Trophoblast cell (in vitro differentiated cells and primary cell): ENCODE data around the gene LLGL2.
A peak's percentile ranks its signal among the peaks of the same experiment; 100 is the strongest.

Source experiments
- DNase-seq, 2 donors: peaks; one replicate each; pipeline ENCODE4 v3.0.0-alpha.2; 2016
- H2AFZ ChIP-seq: 2 replicates; pipeline ENCODE4 v1.6.1; 2013; ENCODE audit warnings: low read length, moderate library complexity, mild to moderate bottlenecking; ENCODE audit not compliant: insufficient read depth, poor library complexity
- H2AK5ac ChIP-seq: 2 replicates; pipeline ENCODE4 v1.6.1; 2013; ENCODE audit warnings: mild to moderate bottlenecking, low read length
- H2BK120ac ChIP-seq: 2 replicates; pipeline ENCODE4 v1.6.1; 2013; ENCODE audit warnings: low read length, mild to moderate bottlenecking, moderate library complexity; ENCODE audit not compliant: insufficient read depth, poor library complexity
- H2BK12ac ChIP-seq: 2 replicates; pipeline ENCODE4 v1.6.1; 2013; ENCODE audit warnings: mild to moderate bottlenecking, low read length, moderate library complexity
- H2BK5ac ChIP-seq: 2 replicates; pipeline ENCODE4 v1.6.1; 2013; ENCODE audit warnings: low read length, low read depth, moderate library complexity, mild to moderate bottlenecking; ENCODE audit not compliant: poor library complexity
- H3K14ac ChIP-seq: 2 replicates; pipeline ENCODE4 v1.6.1; 2013; ENCODE audit warnings: mild to moderate bottlenecking, low read length
- H3K18ac ChIP-seq: 2 replicates; pipeline ENCODE4 v1.6.1; 2013; ENCODE audit warnings: mild to moderate bottlenecking, low read length
- H3K23ac ChIP-seq: 2 replicates; pipeline ENCODE4 v1.6.1; 2013; ENCODE audit warnings: low read length
- H3K27ac ChIP-seq: 2 replicates; pipeline ENCODE4 v1.5.1; 2013; ENCODE audit warnings: low read depth, mild to moderate bottlenecking, inconsistent platforms, low read length, moderate library complexity
- H3K27me3 ChIP-seq: 2 replicates; pipeline ENCODE4 v1.6.1; 2013; ENCODE audit warnings: inconsistent platforms, mild to moderate bottlenecking, low read length, moderate library complexity; ENCODE audit not compliant: insufficient read depth
- H3K36me3 ChIP-seq, 2 experiments: 1 replicate in 1 of 2; 2 replicates in 1 of 2; pipeline ENCODE4 v1.6.1; 2013; ENCODE audit warnings: low read length in 2 of 2, mild to moderate bottlenecking in 2 of 2, moderate library complexity in 1 of 2; ENCODE audit not compliant: insufficient read depth in 2 of 2, control insufficient read depth in 1 of 2
- H3K4ac ChIP-seq: 2 replicates; pipeline ENCODE4 v1.6.1; 2013; ENCODE audit warnings: low read depth, mild to moderate bottlenecking, low read length, moderate library complexity
- H3K4me1 ChIP-seq, 2 experiments: 1 replicate in 1 of 2; 2 replicates in 1 of 2; pipeline ENCODE4 v1.6.1; 2013; ENCODE audit warnings: low read length in 2 of 2, mild to moderate bottlenecking in 2 of 2, moderate library complexity in 1 of 2; ENCODE audit not compliant: insufficient read depth in 2 of 2, control insufficient read depth in 1 of 2
- H3K4me2 ChIP-seq: 2 replicates; pipeline ENCODE4 v1.6.1; 2013; ENCODE audit warnings: inconsistent platforms, mild to moderate bottlenecking, low read length, moderate library complexity
- H3K4me3 ChIP-seq: 2 replicates; pipeline ENCODE4 v1.5.1; 2013; ENCODE audit warnings: mild to moderate bottlenecking, low read depth, low read length, inconsistent platforms
- H3K79me1 ChIP-seq: one replicate; pipeline ENCODE4 v1.6.1; 2013; ENCODE audit warnings: low read length
- H3K79me2 ChIP-seq: 2 replicates; pipeline ENCODE4 v1.6.1; 2013; ENCODE audit warnings: low read length, mild to moderate bottlenecking; ENCODE audit not compliant: control insufficient read depth, insufficient read depth, poor library complexity
- H3K9ac ChIP-seq: 2 replicates; pipeline ENCODE4 v1.6.1; 2013; ENCODE audit warnings: mild to moderate bottlenecking, low read length
- H3K9me3 ChIP-seq: 2 replicates; pipeline ENCODE4 v1.6.1; 2013; ENCODE audit warnings: low read depth, mild to moderate bottlenecking, control low read depth, inconsistent platforms, low read length; ENCODE audit not compliant: insufficient read depth
- H4K12ac ChIP-seq: 2 replicates; pipeline ENCODE4 v1.6.1; 2013; ENCODE audit warnings: low read depth, mild to moderate bottlenecking, low read length, moderate library complexity
- H4K8ac ChIP-seq: 2 replicates; pipeline ENCODE4 v1.6.1; 2013; ENCODE audit warnings: low read depth, mild to moderate bottlenecking, low read length, moderate library complexity
- H4K91ac ChIP-seq: one replicate; pipeline ENCODE4 v1.6.1; 2013; ENCODE audit warnings: low read depth, mild to moderate bottlenecking, low read length, moderate library complexity
- WGBS: extraction: QIAGEN DNeasy Blood & Tissue Kit; methylation state at CpG from one replicate; pipeline ENCODE4 v1.1.7; 2013; ENCODE audit warnings: missing lambda C conversion rate; ENCODE audit not compliant: insufficient read length, insufficient coverage; ENCODE audit errors: extremely low coverage; 5-methylcytosine and 5-hydroxymethylcytosine counted together

LLGL2 gene

GRCh38 chr17:75550139-75550465 lies 24.6 kb downstream of the LLGL2 start:
- Histone ChIP-seq H3K27me3 (no peaks in the 10 kb centered on the region), H3K9ac (no peak overlapping the region), H3K79me1 (peaks cover 17% of the 10 kb centered on the region), H2BK5ac (peak overlapping the region; percentile 40), H3K27ac (peak overlapping the region; percentile 55), H2AFZ (no peak overlapping the region), H4K12ac (no peak overlapping the region), H4K8ac (no peak overlapping the region), H3K79me2 (no peaks in the 10 kb centered on the region), H2BK12ac (peak overlapping the region; percentile 26), H4K91ac (peak overlapping the region; percentile 64), H3K36me3 (peaks cover 0 to 2% of the 10 kb centered on the region in 2 experiments), H3K4ac (no peak overlapping the region), H3K4me3 (no peak overlapping the region), H2AK5ac (no peak overlapping the region), H3K4me2 (peak overlapping the region; percentile 0), H3K4me1 (peaks cover 30 to 49% of the 10 kb centered on the region in 2 experiments), H3K14ac (no peak overlapping the region), H2BK120ac (no peak overlapping the region), H3K18ac (no peak overlapping the region), H3K9me3 (no peaks in the 10 kb centered on the region), H3K23ac (no peak overlapping the region)
- no peak for DNase-seq
- no CpG with 5 or more reads among the region's 4 CpGs for WGBS

- Histone ChIP-seq H3K4ac (no peak overlapping the region), H3K9me3 (no peaks in the 10 kb centered on the region), H3K4me3 (no peak overlapping the region), H3K27me3 (no peaks in the 10 kb centered on the region), H3K79me2 (no peaks in the 10 kb centered on the region), H3K4me1 (peaks cover 36 to 46% of the 10 kb centered on the region in 2 experiments), H3K4me2 (no peak overlapping the region), H3K23ac (no peak overlapping the region), H2BK12ac (peak overlapping the region; percentile 76), H3K27ac (no peak overlapping the region), H2BK5ac (no peak overlapping the region), H3K9ac (no peak overlapping the region), H2AFZ (no peak overlapping the region), H4K8ac (no peak overlapping the region), H4K12ac (no peak overlapping the region), H2AK5ac (peak overlapping the region; percentile 15), H3K18ac (peak overlapping the region; percentile 7), H4K91ac (peak overlapping the region; percentile 41), H3K79me1 (peaks cover 21% of the 10 kb centered on the region), H3K36me3 (peaks cover 0 to 2% of the 10 kb centered on the region in 2 experiments), H2BK120ac (no peak overlapping the region), H3K14ac (peak overlapping the region; percentile 33)
- DNase-seq = peak; percentile 95
- WGBS = no CpG with 5 or more reads among the region's 7 CpGs
Observed at GRCh38 chr17:75551266-75551665, 25.8 kb downstream of the LLGL2 start.

- peaks cover 26% of the 10 kb centered on the region for H3K79me1 ChIP-seq
- peak overlapping the region; percentile 41 for H3K14ac ChIP-seq
- peak overlapping the region; percentile 50 for H2BK120ac ChIP-seq
- no peaks in the 10 kb centered on the region for H3K27me3 ChIP-seq
- H2AK5ac ChIP-seq = no peak overlapping the region
- no peak overlapping the region for H2AFZ ChIP-seq
- H3K23ac ChIP-seq = no peak overlapping the region
- no peaks in the 10 kb centered on the region for H3K9me3 ChIP-seq
- H4K8ac ChIP-seq = peak overlapping the region; percentile 30
- no peaks in the 10 kb centered on the region for H3K79me2 ChIP-seq
- peak overlapping the region; percentile 58 for H4K91ac ChIP-seq
- H3K27ac ChIP-seq = peak overlapping the region; percentile 91
- peaks cover 43 to 55% of the 10 kb centered on the region in 2 experiments for H3K4me1 ChIP-seq
- H3K4me2 ChIP-seq = peak overlapping the region; percentile 47
- peak overlapping the region; percentile 29 for H2BK12ac ChIP-seq
- peak; percentile 63 to 81 for DNase-seq
- H2BK5ac ChIP-seq = peak overlapping the region; percentile 49
- WGBS = no CpG with 5 or more reads among the region's 14 CpGs
- H3K4ac ChIP-seq = no peak overlapping the region
- H3K36me3 ChIP-seq = peaks cover 0 to 2% of the 10 kb centered on the region in 2 experiments
- H3K4me3 ChIP-seq = no peak overlapping the region
- no peak overlapping the region for H3K9ac ChIP-seq
- peak overlapping the region; percentile 35 for H3K18ac ChIP-seq
- no peak overlapping the region for H4K12ac ChIP-seq
Observed at GRCh38 chr17:75552425-75553294, 27.2 kb downstream of the LLGL2 start.

- peak overlapping the region; percentile 49 for H2BK5ac ChIP-seq
- no peaks in the 10 kb centered on the region for H3K27me3 ChIP-seq
- peak overlapping the region; percentile 58 for H4K91ac ChIP-seq
- H3K79me1 ChIP-seq = peaks cover 29% of the 10 kb centered on the region
- H4K12ac ChIP-seq = no peak overlapping the region
- peak overlapping the region; percentile 82 for H2BK12ac ChIP-seq
- WGBS = no CpG with 5 or more reads among the region's 8 CpGs
- peak overlapping the region; percentile 45 for H3K9ac ChIP-seq
- DNase-seq = peak; percentile 70 to 92
- no peak overlapping the region for H2AFZ ChIP-seq
- peaks cover 47 to 58% of the 10 kb centered on the region in 2 experiments for H3K4me1 ChIP-seq
- H3K4me3 ChIP-seq = no peak overlapping the region
- peak overlapping the region; percentile 47 for H3K4me2 ChIP-seq
- H4K8ac ChIP-seq = peak overlapping the region; percentile 30
- H3K79me2 ChIP-seq = no peaks in the 10 kb centered on the region
- H3K18ac ChIP-seq = peak overlapping the region; percentile 73
- peaks cover 0 to 6% of the 10 kb centered on the region in 2 experiments for H3K36me3 ChIP-seq
- no peak overlapping the region for H3K14ac ChIP-seq
- peak overlapping the region; percentile 91 for H3K27ac ChIP-seq
- no peak overlapping the region for H3K4ac ChIP-seq
- H2AK5ac ChIP-seq = no peak overlapping the region
- H3K23ac ChIP-seq = no peak overlapping the region
- no peaks in the 10 kb centered on the region for H3K9me3 ChIP-seq
- H2BK120ac ChIP-seq = peak overlapping the region; percentile 40
Observed at GRCh38 chr17:75553295-75554110, 28.0 kb downstream of the LLGL2 start.
